Smooth muscle cell (in vitro differentiated cells): ENCODE results near the gene SLC17A1. TPM values are rescaled to one million over a fixed set of nuclear protein-coding genes. Genes with fewer than 3 reads are reported as not detected.

Experiments
- DNase-seq: peaks from one replicate; lab custom pipeline; 2025; ENCODE audit not compliant: unreplicated experiment; lab: John Stamatoyannopoulos, UW
- H2AFZ ChIP-seq: fragments of 200-600 bp; sonication (generic); 2 replicates; pipeline ENCODE4 v1.6.0; 2016; ENCODE audit warnings: antibody characterized with exemption, low read depth, mild to moderate bottlenecking
- H3F3A ChIP-seq: fragments of 200-600 bp; sonication (generic); 2 replicates; pipeline ENCODE4 v1.6.0; 2017; ENCODE audit warnings: antibody characterized with exemption, low read depth
- H3K27ac ChIP-seq: fragments of 200-600 bp; sonication (generic); 2 replicates; pipeline ENCODE4 v1.5.1; 2016; ENCODE audit warnings: low read depth, mild to moderate bottlenecking
- H3K27me3 ChIP-seq: fragments of 200-600 bp; sonication (generic); 2 replicates; pipeline ENCODE4 v1.6.1; 2016; ENCODE audit warnings: low read depth, mild to moderate bottlenecking
- H3K36me3 ChIP-seq: fragments of 200-600 bp; sonication (generic); 2 replicates; pipeline ENCODE4 v1.5.1; 2016; ENCODE audit warnings: low read depth
- H3K4me1 ChIP-seq: fragments of 200-600 bp; sonication (generic); 2 replicates; pipeline ENCODE4 v1.5.1; 2016; ENCODE audit warnings: low read depth
- H3K4me2 ChIP-seq: fragments of 200-600 bp; sonication (generic); 2 replicates; pipeline ENCODE4 v1.6.0; 2016; ENCODE audit warnings: mild to moderate bottlenecking
- H3K4me3 ChIP-seq: fragments of 200-600 bp; sonication (generic); 2 replicates; pipeline ENCODE4 v1.5.1; 2016; ENCODE audit warnings: mild to moderate bottlenecking
- H3K79me2 ChIP-seq: fragments of 200-600 bp; sonication (generic); 2 replicates; pipeline ENCODE4 v1.6.0; 2016; ENCODE audit warnings: low read depth, mild to moderate bottlenecking
- H3K9ac ChIP-seq: fragments of 200-600 bp; sonication (generic); 2 replicates; pipeline ENCODE4 v1.6.0; 2016; ENCODE audit warnings: low read depth
- H3K9me3 ChIP-seq: fragments of 200-600 bp; sonication (generic); replicated peaks from 2 replicates; pipeline ENCODE4 v1.5.1; 2016; ENCODE audit warnings: low read depth
- H4K20me1 ChIP-seq: fragments of 200-600 bp; sonication (generic); 2 replicates; pipeline ENCODE4 v1.6.0; 2016; ENCODE audit warnings: low read depth
- WGBS: methylation state at CpG from one replicate; pipeline ENCODE4 v1.1.7; 2016; ENCODE audit warnings: low lambda C conversion rate; 5-methylcytosine and 5-hydroxymethylcytosine counted together
- polyA plus RNA-seq: library from polyadenylated mRNA; unstranded; fragments of >200 nt; fragmentation: Nextera tagmentation; extraction: Ambion mirVana; gene quantifications from 2 replicates; pipeline ENCODE4 v1.2.1, GENCODE V29; 2016
- total RNA-seq: library from RNA; depleted of rRNA; stranded (reverse); fragments of >200 nt; gene quantifications from 2 replicates; pipeline ENCODE4 v1.2.3, GENCODE V29; 2014
- TF ChIP-seq, protein P1 (sequence below): fragments of 200-600 bp; sonication (generic); IDR thresholded peaks from 2 replicates; pipeline ENCODE4 v1.5.1; 2017; ENCODE audit warnings: borderline replicate concordance, mild to moderate bottlenecking, antibody characterized with exemption; ENCODE audit not compliant: insufficient read depth, poor library complexity, severe bottlenecking

SLC17A1 gene
- total and polyA plus RNA-seq, 2 experiments from 2014 or later: not detected

DNA sequence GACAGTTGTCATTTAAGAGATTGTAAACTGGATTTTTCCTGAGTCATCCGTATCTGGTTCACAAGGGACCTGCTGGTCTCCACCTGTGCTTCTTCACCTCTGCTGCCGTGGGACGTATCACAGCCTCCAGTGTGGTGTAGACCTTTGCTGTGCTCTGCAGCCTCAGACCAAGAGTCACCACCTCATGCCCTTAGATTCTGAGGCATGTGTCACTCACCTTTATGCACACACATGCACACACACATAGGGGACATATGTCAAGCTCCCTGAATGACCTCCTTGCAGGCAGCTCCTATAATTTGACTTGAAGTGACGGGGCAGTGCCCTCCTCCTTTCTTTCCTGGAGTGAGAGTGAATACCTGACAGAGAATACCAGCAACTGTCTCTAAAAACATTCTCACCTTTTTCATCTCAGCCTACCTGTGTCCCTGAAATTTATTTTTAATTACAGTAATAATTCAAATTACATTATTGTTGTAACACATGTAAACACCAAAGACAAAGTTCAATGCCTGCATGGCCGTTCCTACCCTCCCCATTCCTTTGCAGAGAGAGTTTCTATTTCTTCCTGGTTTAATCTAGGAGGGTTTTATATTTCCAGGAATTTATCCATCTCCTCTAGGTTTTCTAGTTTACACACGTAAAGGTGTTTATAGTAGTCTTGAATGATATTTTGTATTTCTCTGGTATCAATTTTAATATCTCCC, 73.8 kb downstream of the SLC17A1 start:
- Histone ChIP-seq H3F3A (no peaks in the 10 kb centered on the region), H4K20me1 (no peaks in the 10 kb centered on the region), H3K4me1 (no peaks in the 10 kb centered on the region), H3K9me3 (no peaks in the 10 kb centered on the region), H3K9ac (no peak overlapping the region), H2AFZ (no peak overlapping the region), H3K4me2 (no peak overlapping the region), H3K79me2 (no peaks in the 10 kb centered on the region), H3K4me3 (no peak overlapping the region), H3K36me3 (no peaks in the 10 kb centered on the region), H3K27me3 (no peaks in the 10 kb centered on the region), H3K27ac (no peak overlapping the region)
- TF ChIP-seq, protein P1, sequence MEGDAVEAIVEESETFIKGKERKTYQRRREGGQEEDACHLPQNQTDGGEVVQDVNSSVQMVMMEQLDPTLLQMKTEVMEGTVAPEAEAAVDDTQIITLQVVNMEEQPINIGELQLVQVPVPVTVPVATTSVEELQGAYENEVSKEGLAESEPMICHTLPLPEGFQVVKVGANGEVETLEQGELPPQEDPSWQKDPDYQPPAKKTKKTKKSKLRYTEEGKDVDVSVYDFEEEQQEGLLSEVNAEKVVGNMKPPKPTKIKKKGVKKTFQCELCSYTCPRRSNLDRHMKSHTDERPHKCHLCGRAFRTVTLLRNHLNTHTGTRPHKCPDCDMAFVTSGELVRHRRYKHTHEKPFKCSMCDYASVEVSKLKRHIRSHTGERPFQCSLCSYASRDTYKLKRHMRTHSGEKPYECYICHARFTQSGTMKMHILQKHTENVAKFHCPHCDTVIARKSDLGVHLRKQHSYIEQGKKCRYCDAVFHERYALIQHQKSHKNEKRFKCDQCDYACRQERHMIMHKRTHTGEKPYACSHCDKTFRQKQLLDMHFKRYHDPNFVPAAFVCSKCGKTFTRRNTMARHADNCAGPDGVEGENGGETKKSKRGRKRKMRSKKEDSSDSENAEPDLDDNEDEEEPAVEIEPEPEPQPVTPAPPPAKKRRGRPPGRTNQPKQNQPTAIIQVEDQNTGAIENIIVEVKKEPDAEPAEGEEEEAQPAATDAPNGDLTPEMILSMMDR: no peak
- 89% methylated on average over 6 of the region's 6 CpGs for WGBS
- no peak for DNase-seq

- no peaks in the 10 kb centered on the region for H4K20me1 ChIP-seq
- H3K36me3 ChIP-seq: no peaks in the 10 kb centered on the region
- no peak overlapping the region for H3K9ac ChIP-seq
- 86% methylated on average over 9 of the region's 9 CpGs for WGBS
- no peaks in the 10 kb centered on the region for H3K79me2 ChIP-seq
- TF ChIP-seq, protein P1: no peak
- no peaks in the 10 kb centered on the region for H3K9me3 ChIP-seq
- H3K4me3 ChIP-seq: no peak overlapping the region
- no peaks in the 10 kb centered on the region for H3K4me1 ChIP-seq
- H3F3A ChIP-seq: no peaks in the 10 kb centered on the region
- DNase-seq: no peak
- no peaks in the 10 kb centered on the region for H3K27me3 ChIP-seq
- H3K4me2 ChIP-seq: no peak overlapping the region
- H3K27ac ChIP-seq: no peak overlapping the region
- H2AFZ ChIP-seq: no peak overlapping the region
Observed at GRCh38 chr6:25756382-25757363, 75.2 kb downstream of the SLC17A1 start.

DNA sequence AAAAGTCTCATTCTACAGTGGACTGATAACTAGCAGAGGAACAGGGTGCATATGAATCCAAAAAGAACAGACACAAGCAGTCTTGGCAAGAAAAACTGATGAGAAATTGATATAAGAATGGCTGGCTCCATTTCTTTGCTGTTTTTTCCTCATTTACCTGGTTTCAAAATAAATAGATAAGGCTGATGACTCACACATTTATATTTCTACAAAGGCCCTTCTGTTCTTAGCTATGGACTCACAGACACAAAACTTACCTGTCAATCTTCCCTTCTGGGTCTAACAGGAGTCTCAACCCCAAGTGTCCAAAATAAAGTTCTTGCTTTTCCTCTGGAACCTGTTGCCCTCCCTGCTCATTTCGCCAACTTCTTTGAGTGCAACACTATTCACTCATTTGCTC, 76.4 kb downstream of the SLC17A1 start:
- H3K27me3 ChIP-seq: no peaks in the 10 kb centered on the region
- no peaks in the 10 kb centered on the region for H3K36me3 ChIP-seq
- H3K4me1 ChIP-seq: no peaks in the 10 kb centered on the region
- H3K4me2 ChIP-seq: no peak overlapping the region
- no peak overlapping the region for H3K27ac ChIP-seq
- no peaks in the 10 kb centered on the region for H4K20me1 ChIP-seq
- no peak overlapping the region for H2AFZ ChIP-seq
- H3K9me3 ChIP-seq: no peaks in the 10 kb centered on the region
- H3K4me3 ChIP-seq: peak overlapping the region; percentile 35
- no peaks in the 10 kb centered on the region for H3F3A ChIP-seq
- no peak overlapping the region for H3K9ac ChIP-seq
- DNase-seq: no peak
- no peaks in the 10 kb centered on the region for H3K79me2 ChIP-seq
- 94% methylated on average over 1 of the region's 1 CpG for WGBS
- TF ChIP-seq, protein P1: no peak
